ENCODE results near the gene PROZ. TPM values are rescaled to one million over a fixed set of nuclear protein-coding genes. Genes with fewer than 3 reads are reported as not detected.
A peak's percentile ranks its signal among the peaks of the same experiment; 100 is the strongest.

PROZ gene
- total and polyA plus RNA-seq, 2 donors (not counting 1 experiment from before 2014, with no cell fraction given) = not detected

DNA sequence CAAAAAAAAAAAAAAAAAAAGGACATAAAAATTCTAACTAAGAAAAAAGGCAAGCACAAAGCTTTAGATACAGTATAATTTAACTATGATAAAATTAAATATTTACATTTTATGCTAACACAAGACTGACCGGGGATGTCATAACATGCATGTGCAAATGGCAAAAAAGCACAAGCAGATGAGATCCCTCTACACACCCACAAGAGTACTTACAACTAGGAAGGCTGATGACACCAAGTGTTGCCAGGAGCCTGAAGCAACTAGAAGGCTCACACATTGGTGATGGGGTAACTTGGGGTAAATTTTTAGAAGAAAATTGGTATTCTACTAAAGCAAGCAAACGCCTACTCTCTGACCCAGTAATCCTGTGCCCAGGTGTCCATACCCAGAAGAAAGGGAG is 43.4 kb downstream of the PROZ start:
- Histone ChIP-seq H3K9ac (ENCODE audit: insufficient read depth, low read length) (no peak overlapping the region), H3K79me2 (ENCODE audit: control insufficient read depth, insufficient read depth, low read length) (peaks cover 79% of the 10 kb centered on the region), H3K27ac (ENCODE audit: insufficient read depth, low read length) (no peak overlapping the region), H2AFZ (ENCODE audit: low read length) (no peak overlapping the region), H3K4me1 (ENCODE audit: control insufficient read depth, extremely low read depth, insufficient read depth, low read length) (peaks cover 9% of the 10 kb centered on the region), H3K4me2 (ENCODE audit: extremely low read depth, insufficient read depth, low read length) (no peak overlapping the region), H3K27me3 (ENCODE audit: control insufficient read depth, insufficient read depth, low read length) (no peaks in the 10 kb centered on the region), H4K20me1 (ENCODE audit: control insufficient read depth, extremely low read depth, insufficient read depth, low read length) (no peaks in the 10 kb centered on the region), H3K36me3 (ENCODE audit: control insufficient read depth, insufficient read depth, low read length) (peaks cover 11% of the 10 kb centered on the region), H3K4me3 (replicated peaks in 1 of 4; ENCODE audit: control extremely low read depth in 1 of 4, insufficient read depth in 1 of 4, low read depth in 3 of 4, low read length in 4 of 4) (no peak overlapping the region), H3K9me3 (ENCODE audit: control insufficient read depth, insufficient read depth, low read depth, low read length) (no peaks in the 10 kb centered on the region)
- no peak for DNase-seq (ENCODE audit: low read depth in 2 of 2)
- TF ChIP-seq EZH2 (IDR thresholded peaks at IDR 0.05; ENCODE audit: low read length, missing control alignments) = no peak
- TF ChIP-seq, protein P1, sequence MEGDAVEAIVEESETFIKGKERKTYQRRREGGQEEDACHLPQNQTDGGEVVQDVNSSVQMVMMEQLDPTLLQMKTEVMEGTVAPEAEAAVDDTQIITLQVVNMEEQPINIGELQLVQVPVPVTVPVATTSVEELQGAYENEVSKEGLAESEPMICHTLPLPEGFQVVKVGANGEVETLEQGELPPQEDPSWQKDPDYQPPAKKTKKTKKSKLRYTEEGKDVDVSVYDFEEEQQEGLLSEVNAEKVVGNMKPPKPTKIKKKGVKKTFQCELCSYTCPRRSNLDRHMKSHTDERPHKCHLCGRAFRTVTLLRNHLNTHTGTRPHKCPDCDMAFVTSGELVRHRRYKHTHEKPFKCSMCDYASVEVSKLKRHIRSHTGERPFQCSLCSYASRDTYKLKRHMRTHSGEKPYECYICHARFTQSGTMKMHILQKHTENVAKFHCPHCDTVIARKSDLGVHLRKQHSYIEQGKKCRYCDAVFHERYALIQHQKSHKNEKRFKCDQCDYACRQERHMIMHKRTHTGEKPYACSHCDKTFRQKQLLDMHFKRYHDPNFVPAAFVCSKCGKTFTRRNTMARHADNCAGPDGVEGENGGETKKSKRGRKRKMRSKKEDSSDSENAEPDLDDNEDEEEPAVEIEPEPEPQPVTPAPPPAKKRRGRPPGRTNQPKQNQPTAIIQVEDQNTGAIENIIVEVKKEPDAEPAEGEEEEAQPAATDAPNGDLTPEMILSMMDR (conservative IDR thresholded peaks at IDR 0.05 in 1 of 2, IDR thresholded peaks at IDR 0.05 in 1 of 2; ENCODE audit: low read depth in 1 of 2, low read length in 2 of 2) = no peak

DNA sequence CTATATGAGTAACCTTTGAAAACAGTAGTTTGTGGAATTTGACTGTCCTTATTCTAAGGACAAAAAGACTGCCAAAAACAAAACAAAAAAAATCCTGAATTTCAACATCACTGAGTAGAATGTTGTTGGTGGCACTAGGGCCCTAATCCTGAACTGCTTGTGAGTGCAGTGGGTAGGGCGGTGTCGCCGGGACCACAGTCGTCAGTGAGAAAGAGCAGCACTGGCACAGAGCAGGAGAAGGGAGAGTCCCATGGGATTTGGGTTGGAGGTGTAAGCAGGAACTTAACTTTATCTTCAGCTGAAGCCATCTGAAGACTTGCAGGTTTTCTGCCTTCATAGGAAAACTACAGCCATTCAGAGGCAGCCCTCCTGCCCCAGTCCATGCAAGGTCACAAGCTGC is 44.5 kb downstream of the PROZ start:
- Histone ChIP-seq H3K27me3 (ENCODE audit: control insufficient read depth, insufficient read depth, low read length) (no peaks in the 10 kb centered on the region), H3K4me3 (replicated peaks in 1 of 4; ENCODE audit: control extremely low read depth in 1 of 4, insufficient read depth in 1 of 4, low read depth in 3 of 4, low read length in 4 of 4) (no peak overlapping the region), H3K36me3 (ENCODE audit: control insufficient read depth, insufficient read depth, low read length) (peaks cover 2% of the 10 kb centered on the region), H2AFZ (ENCODE audit: low read length) (no peak overlapping the region), H3K27ac (ENCODE audit: insufficient read depth, low read length) (no peak overlapping the region), H3K9ac (ENCODE audit: insufficient read depth, low read length) (no peak overlapping the region), H3K79me2 (ENCODE audit: control insufficient read depth, insufficient read depth, low read length) (peaks cover 90% of the 10 kb centered on the region), H4K20me1 (ENCODE audit: control insufficient read depth, extremely low read depth, insufficient read depth, low read length) (no peaks in the 10 kb centered on the region), H3K4me2 (ENCODE audit: extremely low read depth, insufficient read depth, low read length) (no peak overlapping the region), H3K4me1 (ENCODE audit: control insufficient read depth, extremely low read depth, insufficient read depth, low read length) (peaks cover 10% of the 10 kb centered on the region), H3K9me3 (ENCODE audit: control insufficient read depth, insufficient read depth, low read depth, low read length) (no peaks in the 10 kb centered on the region)
- DNase-seq (ENCODE audit: low read depth in 2 of 2) = no peak
- TF ChIP-seq, protein P1 (conservative IDR thresholded peaks at IDR 0.05 in 1 of 2, IDR thresholded peaks at IDR 0.05 in 1 of 2; ENCODE audit: low read depth in 1 of 2, low read length in 2 of 2) = no peak
- TF ChIP-seq EZH2 (IDR thresholded peaks at IDR 0.05; ENCODE audit: low read length, missing control alignments) = no peak

DNA sequence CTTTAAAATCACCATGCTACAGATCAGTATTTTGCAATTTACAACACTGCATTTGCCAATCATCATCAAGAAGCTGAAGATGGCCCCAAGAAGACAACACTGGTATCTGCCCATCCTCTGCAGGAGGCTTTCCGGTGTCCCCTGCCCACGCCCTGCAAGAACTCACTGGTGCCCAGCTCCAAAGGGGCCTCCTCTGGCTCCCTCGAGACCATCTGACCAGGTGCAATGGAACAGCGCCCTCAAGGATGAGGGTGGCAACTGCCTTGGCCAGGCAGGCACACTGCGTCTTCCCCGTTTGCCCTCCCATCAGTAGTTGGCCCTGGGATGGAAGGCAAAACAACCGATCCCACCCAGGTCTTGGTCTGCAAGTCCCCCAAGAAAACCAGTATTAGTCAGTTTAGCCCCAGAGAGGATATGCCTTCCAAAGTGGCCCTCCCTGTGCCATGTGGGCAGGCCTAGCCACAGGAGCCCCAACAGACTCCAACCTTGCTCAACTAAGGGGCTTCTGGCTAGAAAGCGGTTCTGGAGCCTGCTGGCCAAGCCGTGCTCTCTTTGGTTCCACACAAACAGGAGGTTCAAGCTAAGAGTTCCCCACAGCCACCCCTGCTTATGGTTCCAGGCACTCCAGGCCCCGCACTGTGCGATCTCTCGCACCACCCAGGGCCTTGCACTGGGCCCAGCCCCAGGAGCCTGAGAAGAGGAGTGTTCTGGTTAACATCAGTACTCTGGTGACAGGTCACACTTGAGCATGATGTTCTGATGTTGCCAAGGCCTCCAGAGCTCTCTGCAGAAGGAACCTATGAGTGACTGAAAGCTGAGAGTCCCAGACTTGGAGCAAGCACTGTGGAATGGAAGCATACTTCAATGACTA is 45.3 kb downstream of the PROZ start:
- Histone ChIP-seq H2AFZ (ENCODE audit: low read length) (no peak overlapping the region), H3K4me1 (ENCODE audit: control insufficient read depth, extremely low read depth, insufficient read depth, low read length) (peaks cover 10% of the 10 kb centered on the region), H3K27ac (ENCODE audit: insufficient read depth, low read length) (peak overlapping the region; percentile 19), H3K4me3 (replicated peaks in 1 of 4; ENCODE audit: control extremely low read depth in 1 of 4, insufficient read depth in 1 of 4, low read depth in 3 of 4, low read length in 4 of 4) (no peak overlapping the region), H3K27me3 (ENCODE audit: control insufficient read depth, insufficient read depth, low read length) (no peaks in the 10 kb centered on the region), H3K36me3 (ENCODE audit: control insufficient read depth, insufficient read depth, low read length) (peaks cover 2% of the 10 kb centered on the region), H3K9ac (ENCODE audit: insufficient read depth, low read length) (no peak overlapping the region), H4K20me1 (ENCODE audit: control insufficient read depth, extremely low read depth, insufficient read depth, low read length) (no peaks in the 10 kb centered on the region), H3K9me3 (ENCODE audit: control insufficient read depth, insufficient read depth, low read depth, low read length) (no peaks in the 10 kb centered on the region), H3K4me2 (ENCODE audit: extremely low read depth, insufficient read depth, low read length) (no peak overlapping the region), H3K79me2 (ENCODE audit: control insufficient read depth, insufficient read depth, low read length) (peaks cover 95% of the 10 kb centered on the region)
- no peak for TF ChIP-seq EZH2 (IDR thresholded peaks at IDR 0.05; ENCODE audit: low read length, missing control alignments)
- TF ChIP-seq, protein P1 (conservative IDR thresholded peaks at IDR 0.05 in 1 of 2, IDR thresholded peaks at IDR 0.05 in 1 of 2; ENCODE audit: low read depth in 1 of 2, low read length in 2 of 2) = no peak
- no peak for DNase-seq (ENCODE audit: low read depth in 2 of 2)
